HS-5 (cell line): Measurements from ENCODE around the gene CNTN4.

Experiments used
- DNase-seq: peaks from one replicate; pipeline ENCODE4 v3.0.0-alpha.2; 2012; ENCODE audit warnings: low read depth

The CNTN4 gene

GRCh38 chr3:2686816-2687502, 588.3 kb downstream of the CNTN4 start:
- no peak for DNase-seq

GRCh38 chr3:2697589-2697988, 598.9 kb downstream of the CNTN4 start:
- DNase-seq, result no peak

- DNase-seq, result no peak
These were observed 602.8 kb downstream of the CNTN4 start for GRCh38 chr3:2701471-2701870.

- DNase-seq, result no peak
These were observed 607.6 kb downstream of the CNTN4 start for GRCh38 chr3:2706144-2706835.

GRCh38 chr3:2706836-2707210, 608.2 kb downstream of the CNTN4 start:
- DNase-seq, result no peak

DNA sequence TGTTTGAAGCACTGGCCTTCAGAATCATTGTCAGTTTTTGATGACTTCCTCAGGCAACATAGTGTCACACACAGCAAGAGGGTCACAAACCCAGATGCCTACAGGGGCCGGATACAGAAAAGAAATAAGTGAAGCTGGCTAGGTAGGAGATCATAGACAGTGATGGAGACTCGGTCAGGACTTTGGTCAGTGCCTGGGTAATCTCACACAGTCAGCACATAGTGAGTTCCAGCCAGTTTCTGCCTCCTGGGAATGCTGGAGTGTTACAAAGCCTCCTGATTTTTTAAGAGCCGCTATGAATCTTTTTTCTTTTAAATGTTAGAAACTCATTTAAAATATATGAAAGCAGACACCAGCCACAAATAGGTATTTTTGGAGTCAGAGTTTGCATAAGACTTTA, 612.4 kb downstream of the CNTN4 start:
- no peak for DNase-seq

GRCh38 chr3:2713923-2714322, 615.3 kb downstream of the CNTN4 start:
- DNase-seq, result no peak

- no peak for DNase-seq
These were observed 616.2 kb downstream of the CNTN4 start for GRCh38 chr3:2714834-2715233.

DNA sequence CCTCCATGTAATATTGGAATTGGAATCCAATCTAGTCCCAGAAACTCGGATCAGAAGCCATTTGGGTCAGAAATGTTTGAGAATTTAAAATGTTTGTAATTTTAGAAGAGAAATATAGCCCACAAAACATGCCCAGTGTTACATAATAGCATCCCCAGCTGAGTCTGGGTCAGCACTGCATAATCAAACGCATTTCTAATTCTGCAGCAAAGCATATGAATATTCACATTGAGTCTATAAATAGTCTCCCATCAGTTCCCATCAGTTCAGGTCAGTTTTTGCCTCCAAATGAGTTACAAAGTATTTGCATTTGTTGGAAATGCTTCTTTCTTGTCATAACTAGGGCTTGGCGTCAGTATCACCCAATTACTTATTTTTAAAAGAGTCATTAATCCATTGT, 628.4 kb downstream of the CNTN4 start:
- no peak for DNase-seq

- no peak for DNase-seq
These were observed 629.1 kb downstream of the CNTN4 start for GRCh38 chr3:2727610-2728318.

GRCh38 chr3:2731843-2732242, 633.2 kb downstream of the CNTN4 start:
- no peak for DNase-seq

GRCh38 chr3:2735392-2735894, 636.8 kb downstream of the CNTN4 start:
- no peak for DNase-seq

DNA sequence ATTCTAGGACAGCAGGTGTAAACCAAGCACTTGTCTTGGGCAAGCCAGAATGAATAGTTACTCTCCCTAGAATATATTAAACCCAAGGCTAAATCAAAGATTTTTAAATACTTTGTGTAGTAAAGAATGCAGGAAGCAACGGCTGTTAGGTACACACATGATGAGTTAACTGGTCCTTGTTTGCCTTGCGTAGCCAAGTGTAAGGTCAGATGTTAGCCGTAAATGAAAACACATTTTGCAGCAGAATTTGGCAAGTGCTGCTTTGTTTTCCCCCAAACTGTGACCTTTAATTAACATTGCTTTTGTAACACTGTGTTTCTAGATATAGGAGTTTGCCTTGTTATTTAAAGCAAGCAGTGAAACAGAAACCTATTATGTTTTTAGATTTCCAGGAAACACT, 642.9 kb downstream of the CNTN4 start:
- DNase-seq, result no peak

DNA sequence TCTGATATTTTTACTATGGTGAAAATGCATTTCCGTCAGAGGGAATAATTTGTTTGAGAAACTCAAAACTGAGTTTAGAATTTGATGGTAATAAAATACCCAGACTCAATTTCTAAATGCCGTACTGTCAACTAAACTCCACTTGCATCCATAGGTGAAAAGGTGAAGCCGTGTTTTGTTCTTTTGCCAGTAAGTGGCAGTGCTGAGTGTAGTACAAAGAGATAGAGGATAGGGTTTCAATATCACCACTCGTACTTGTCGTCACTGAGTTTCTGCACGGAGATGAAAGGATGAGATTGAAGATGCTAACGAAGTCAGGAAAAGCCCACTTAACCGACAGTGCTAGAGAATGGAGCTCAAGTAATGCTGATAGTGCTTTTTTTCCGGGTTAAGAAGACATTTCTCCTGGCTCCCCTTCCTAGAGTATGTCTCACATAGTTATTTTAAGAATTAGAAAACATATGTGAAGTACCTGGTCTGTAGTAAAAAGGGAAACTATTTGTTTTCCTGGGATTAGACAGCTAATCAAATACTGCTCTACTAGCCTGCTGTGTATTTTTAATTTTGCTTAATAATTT, 666.4 kb downstream of the CNTN4 start:
- DNase-seq, result no peak

- no peak for DNase-seq
These were observed 671.8 kb downstream of the CNTN4 start for GRCh38 chr3:2770451-2770850.

DNA sequence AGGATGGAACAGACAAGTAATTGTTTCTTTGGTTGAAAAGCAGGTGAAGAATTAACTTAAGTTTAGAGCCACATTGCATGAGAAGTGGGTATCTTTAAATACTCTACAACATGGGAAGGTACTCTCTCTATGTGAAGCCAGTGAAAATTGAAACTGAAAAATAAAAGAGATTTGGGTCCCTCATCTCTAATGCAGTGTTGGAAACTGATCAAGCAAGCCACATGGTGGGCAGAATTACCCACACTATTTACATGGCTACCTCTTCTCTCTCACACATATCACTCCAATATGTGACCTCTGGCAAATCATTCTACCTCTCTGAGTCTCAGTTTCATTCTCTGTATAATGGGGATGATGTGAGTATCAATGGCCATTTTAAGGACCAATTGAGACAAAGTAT, 672.5 kb downstream of the CNTN4 start:
- no peak for DNase-seq

DNA sequence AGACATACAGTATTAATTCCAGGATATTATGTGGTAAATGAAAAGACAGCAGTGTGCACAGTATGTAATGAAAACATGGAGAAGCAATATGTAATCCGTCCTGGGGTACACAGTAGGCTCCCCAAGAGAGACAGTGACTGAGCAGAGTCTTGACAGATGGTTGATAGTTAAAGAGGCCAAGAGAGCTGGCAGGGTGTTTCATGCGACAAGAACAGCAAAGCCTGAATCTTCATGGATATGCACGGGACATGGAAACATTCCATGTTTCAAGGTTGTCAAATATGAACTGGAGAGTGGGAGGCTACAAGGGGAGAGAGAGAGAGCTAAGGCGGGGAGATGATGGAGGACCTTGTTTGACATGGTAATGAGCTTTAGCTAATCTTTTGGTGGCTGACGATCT, 673.1 kb downstream of the CNTN4 start:
- DNase-seq, result no peak

- DNase-seq, result no peak
These were observed 674.1 kb downstream of the CNTN4 start for GRCh38 chr3:2772803-2773202.

DNA sequence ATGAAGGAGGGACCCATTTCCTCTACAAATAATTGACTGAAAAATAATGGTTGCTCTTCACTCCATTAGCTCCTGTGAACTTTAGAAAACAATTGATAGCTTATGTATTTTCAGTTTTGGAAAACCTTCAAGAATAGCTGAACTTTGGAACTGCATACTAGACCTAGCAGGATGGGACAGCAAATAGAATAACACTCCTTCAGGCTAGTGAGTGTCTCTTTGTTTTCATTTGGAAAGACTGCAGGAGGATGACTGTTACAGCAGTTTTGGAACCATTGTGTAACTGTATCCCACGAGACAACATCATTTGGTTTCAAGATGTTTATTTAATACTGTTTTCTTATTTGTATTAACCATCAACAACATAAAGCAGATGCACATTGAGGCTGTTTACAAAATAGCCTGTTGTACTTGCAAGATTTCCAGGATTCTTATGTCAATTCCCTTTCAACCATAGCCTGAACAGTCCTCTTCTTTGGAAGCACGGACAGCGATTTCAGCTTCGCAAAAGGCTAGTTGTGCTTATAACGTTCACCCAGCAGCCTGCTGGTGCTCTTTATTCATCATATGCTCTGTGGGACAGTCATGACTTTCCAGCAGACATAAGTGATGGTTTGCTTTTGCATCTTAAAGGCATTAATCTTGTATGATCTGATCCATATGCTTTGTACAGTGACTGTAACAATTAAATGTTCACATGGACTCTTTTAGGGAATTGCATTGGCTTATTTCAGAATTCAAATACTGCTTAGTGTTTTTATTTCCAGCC, 676.0 kb downstream of the CNTN4 start:
- DNase-seq, result no peak

DNA sequence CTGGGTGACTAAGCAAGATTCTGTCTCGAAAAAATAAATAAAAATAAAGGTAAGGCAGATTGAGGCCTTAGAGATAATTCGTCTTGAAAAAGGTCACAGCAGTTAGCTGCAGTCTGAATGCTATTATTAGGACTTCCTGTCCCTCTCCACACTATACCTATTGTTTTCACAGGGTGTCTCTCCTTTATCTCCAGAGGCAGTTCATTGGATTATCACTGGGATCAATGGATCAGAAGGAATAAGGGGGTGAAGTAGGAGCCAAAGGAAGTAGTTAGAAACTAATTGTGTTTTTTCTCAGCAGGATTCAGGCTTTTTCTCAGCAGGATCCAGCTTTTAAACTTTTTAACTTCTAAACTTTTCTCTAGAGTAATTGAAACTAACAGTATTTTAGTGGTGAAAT, 684.6 kb downstream of the CNTN4 start:
- DNase-seq, result no peak

DNA sequence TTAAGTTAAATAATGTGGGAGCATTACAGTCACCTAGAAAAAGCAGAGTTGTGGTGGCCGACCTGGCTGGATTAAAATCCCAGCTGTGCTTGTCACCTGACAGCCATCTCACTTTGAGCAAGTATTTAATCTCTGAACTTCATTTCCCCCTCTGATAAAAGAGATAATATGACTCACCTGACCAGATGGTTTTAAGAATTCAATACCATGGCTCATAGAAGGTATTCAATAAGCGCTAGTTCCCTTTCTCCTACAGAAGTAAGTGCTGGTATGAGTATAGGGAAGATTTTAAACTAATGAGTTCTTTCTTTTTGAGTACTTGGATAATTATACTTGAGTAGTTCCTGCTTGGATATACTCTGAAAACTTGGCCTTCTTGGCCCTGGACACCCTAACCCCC, 686.0 kb downstream of the CNTN4 start:
- DNase-seq, result no peak

DNA sequence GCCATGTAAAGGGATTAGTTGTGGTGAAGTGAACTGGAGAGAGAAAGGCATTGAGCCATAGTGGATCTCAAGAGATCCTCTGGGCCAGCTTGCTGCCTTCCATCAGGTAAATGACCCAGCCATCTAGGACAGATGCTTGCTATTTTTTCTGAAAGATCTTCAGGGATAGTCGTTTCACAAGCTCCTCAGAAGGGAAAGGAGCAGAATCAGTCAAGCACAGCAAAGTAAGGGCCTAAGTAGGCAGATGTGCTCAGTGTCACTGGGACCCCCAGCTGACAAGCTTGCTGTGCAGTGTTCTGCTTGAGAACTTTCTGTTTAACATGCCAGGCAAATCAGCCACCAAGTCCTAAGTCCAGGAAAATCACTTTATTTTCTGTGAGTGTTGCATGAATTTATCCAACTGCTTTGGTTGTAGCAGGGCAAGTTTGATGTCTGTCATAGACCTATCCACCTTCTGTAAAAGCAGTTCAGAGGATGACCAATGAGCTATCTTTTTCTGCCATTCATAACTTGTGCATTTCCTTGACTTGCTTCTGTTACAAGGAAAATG, 691.7 kb downstream of the CNTN4 start:
- no peak for DNase-seq
